ENCODE data around the gene ARHGEF11.

ARHGEF11 gene

GRCh38 chr1:156885314-156885713 is 160.2 kb downstream of the ARHGEF11 start:
- no peak for TF ChIP-seq ARNT (IDR thresholded peaks at IDR 0.05)
- DNase-seq (ENCODE audit: extremely low spot score): no peak
- ChIA-PET CTCF (interaction anchor here (1.5 kb wide), 1 partner anchor 225 kb away, joined by 3 read pairs; no protein-coding TSS in a partner anchor), POLR2A (no interaction called here)
